ENCODE results near the gene SOCS1.

Gene SOCS1

DNA sequence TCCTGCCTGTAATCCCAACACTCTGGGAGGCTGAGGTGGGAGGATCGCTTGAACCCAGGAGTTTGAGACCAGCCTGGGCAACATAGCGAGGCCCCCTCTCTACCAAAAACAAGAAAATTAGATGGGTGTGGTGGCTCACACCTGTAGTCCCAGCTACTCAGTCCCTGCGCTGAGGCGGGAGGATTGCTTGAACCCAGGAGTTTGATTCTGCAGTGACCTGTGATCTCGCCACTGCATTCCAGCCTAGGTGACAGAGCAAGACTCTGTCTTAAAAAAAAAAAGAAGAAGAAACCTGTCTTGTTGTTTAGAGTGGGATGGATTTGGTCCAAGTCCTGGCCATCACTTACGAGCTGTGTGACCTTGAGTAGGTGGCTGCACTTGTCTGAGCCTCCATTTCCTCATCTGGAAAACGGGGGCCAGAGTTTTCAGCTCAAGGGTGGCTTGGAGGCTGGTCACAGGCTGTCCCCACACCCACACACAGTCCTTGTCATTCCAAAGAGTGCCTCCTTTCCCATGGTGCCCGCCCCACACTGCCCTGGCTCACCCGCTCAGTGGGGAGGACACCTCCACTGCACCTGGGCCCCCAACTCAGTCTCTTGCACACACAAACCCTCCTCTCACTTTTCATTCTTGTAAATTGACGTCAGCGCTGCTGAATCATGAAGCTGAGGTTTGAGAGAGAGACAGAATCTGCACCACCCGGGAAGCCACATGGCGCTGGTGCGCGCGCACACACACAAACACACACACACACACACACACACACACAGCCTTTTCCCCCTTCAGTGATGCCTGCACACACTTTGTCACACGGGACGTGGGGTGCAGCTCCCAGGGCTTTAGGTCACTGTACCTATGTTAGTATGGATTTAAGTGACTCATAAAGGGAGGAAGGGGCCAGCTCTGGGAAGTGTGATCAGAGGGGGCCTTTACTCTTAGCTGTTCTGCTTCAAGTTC is 4.2 kb downstream of the SOCS1 start:
- no peak overlapping the region for H3K27ac ChIP-seq
- TF ChIP-seq ZFX (IDR thresholded peaks at IDR 0.05; ENCODE audit: borderline replicate concordance), result no peak
- TF ChIP-seq, protein P1, sequence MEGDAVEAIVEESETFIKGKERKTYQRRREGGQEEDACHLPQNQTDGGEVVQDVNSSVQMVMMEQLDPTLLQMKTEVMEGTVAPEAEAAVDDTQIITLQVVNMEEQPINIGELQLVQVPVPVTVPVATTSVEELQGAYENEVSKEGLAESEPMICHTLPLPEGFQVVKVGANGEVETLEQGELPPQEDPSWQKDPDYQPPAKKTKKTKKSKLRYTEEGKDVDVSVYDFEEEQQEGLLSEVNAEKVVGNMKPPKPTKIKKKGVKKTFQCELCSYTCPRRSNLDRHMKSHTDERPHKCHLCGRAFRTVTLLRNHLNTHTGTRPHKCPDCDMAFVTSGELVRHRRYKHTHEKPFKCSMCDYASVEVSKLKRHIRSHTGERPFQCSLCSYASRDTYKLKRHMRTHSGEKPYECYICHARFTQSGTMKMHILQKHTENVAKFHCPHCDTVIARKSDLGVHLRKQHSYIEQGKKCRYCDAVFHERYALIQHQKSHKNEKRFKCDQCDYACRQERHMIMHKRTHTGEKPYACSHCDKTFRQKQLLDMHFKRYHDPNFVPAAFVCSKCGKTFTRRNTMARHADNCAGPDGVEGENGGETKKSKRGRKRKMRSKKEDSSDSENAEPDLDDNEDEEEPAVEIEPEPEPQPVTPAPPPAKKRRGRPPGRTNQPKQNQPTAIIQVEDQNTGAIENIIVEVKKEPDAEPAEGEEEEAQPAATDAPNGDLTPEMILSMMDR (IDR thresholded peaks at IDR 0.05), result no peak

- TF ChIP-seq, protein P1 (IDR thresholded peaks at IDR 0.05), result no peak
- TF ChIP-seq ZFX (IDR thresholded peaks at IDR 0.05; ENCODE audit: borderline replicate concordance), result no peak
- no peak overlapping the region for H3K27ac ChIP-seq
These were observed 5.0 kb downstream of the SOCS1 start for GRCh38 chr16:11250786-11251524.

DNA sequence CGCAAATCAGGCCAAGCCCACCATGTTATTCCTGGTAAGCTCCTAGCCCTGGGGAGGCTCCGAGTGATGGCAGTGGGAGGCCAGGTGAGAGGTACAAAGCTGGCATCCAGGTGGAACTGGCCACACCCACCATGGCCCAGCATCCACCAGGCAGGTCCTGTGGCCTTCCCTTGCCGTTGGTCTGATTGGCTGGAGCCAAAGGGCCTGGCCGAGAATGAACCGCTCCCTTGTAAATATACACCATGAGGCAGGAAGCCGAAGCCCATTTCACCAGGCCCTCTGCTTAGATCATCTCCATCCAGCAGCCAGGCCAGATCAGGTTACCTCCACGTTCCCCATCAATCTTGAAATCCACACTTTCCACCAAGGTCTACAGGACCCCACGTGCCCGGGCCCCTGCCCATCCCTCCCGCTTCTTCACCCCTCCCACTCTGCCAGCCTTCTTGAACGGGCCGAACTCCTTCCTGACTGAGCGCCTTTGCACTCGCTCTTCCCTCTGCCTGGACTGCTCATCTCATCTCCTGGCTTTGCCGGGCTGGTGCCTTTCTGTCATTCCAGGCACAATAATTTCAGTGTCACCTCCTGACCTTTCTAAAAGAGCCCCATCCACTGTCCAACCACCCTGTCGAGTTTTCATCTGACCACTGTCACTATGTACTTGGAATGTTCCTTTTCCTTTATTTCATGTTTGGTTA is 5.8 kb downstream of the SOCS1 start:
- TF ChIP-seq, protein P1 (IDR thresholded peaks at IDR 0.05), result no peak
- TF ChIP-seq ZFX (IDR thresholded peaks at IDR 0.05; ENCODE audit: borderline replicate concordance), result no peak
- H3K27ac ChIP-seq, result no peak overlapping the region

GRCh38 chr16:11249233-11250061 is 6.6 kb downstream of the SOCS1 start:
- TF ChIP-seq ZFX (IDR thresholded peaks at IDR 0.05; ENCODE audit: borderline replicate concordance), result no peak
- TF ChIP-seq, protein P1 (IDR thresholded peaks at IDR 0.05), result no peak
- H3K27ac ChIP-seq, result no peak overlapping the region

GRCh38 chr16:11248133-11248532 is 7.9 kb downstream of the SOCS1 start:
- H3K27ac ChIP-seq, result no peak overlapping the region
- TF ChIP-seq, protein P1 (IDR thresholded peaks at IDR 0.05), result no peak
- TF ChIP-seq ZFX (IDR thresholded peaks at IDR 0.05; ENCODE audit: borderline replicate concordance), result no peak

DNA sequence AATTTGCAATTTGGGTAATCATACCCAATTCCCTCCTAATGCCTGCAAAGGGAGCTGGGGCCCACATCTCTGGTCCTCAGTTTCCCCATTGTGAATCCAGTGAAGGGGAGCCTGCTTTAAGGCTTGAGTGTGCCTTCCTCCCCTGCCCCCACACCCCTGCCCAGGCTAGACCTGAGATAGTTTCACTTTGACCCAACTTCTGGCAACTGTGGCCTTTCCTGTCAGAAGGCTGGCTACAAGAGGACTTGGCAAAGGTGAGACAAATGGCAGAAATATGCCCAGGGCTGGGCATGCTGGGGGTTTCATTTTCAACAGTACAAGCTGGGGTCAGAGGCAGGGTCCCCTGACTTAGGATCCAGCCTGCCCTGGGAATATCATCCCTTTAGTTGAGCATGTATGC is 10.0 kb downstream of the SOCS1 start:
- no peak overlapping the region for H3K27ac ChIP-seq
- TF ChIP-seq ZFX (IDR thresholded peaks at IDR 0.05; ENCODE audit: borderline replicate concordance), result no peak
- TF ChIP-seq, protein P1 (IDR thresholded peaks at IDR 0.05), result no peak
